HG03378 (cell line): ENCODE results near the gene CSTF2.

Experiments
- ATAC-seq: cut with Tn5 transposase; IDR thresholded peaks from one replicate; pipeline ENCODE4 v1.9.1; 2021; ENCODE audit warnings: mild to moderate bottlenecking, moderate library complexity; ENCODE audit not compliant: unreplicated experiment

CSTF2 gene

DNA sequence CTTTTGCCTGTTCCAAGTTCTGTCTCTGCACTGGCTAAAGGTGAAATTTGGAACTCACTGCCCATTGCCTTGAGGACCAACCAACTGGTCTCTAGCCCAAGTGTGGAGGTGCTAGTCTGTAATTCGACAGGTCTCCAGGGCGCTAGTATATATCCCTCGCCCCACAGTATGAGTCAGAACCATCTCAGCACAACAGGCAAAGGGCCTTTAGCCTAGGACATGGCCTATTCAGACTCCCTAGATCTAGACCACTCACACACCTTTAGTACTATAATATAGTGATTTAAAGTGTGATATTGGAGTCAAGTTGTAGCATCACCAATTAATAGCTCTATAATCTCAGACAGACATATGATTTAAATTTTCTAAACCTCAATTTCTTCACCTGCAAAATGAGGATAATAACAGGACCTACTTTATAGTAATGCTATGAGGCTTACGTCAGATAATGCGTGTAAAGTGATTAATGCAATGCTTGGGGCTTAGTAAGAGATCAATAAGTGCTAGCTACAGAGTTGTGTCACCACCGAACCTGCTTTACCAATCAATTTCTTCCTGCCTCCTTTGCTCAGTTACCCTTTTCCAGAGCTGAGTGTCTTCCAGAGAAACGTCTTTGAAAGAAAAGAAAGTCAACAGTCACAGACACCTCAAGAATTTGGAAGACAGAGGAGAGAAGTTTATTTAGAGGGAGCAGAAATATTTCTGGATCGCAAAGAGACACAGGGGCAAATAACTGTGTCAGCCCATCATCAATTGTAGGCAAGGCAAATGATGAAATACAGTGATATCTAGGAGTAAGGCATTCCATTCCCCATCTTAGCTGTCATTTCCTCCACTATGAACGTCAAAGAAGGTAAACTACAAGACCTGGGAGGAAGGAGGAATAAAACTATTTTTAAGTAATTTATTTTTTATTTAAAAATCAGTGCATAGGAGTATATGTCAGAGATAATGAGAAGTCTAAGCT is 51.7 kb downstream of the CSTF2 start:
- no peak for ATAC-seq

- ATAC-seq, result no peak
Measured at GRCh38 chrX:100874325-100874724, 54.1 kb downstream of the CSTF2 start, which contains the start of gene NOX1. TSS of gene NOX1 (minus strand) at chrX:100874359. CDS start at chrX:100874139, 220 bp downstream.

- ATAC-seq, result no peak
Measured at GRCh38 chrX:100880368-100880767, 60.2 kb downstream of the CSTF2 start.

GRCh38 chrX:100883654-100884053 is 63.5 kb downstream of the CSTF2 start:
- no peak for ATAC-seq
